HCT116 (cell line): ENCODE results near the gene PYGB. TPM values are rescaled to one million over a fixed set of nuclear protein-coding genes. Genes with fewer than 3 reads are reported as not detected.

ENCODE experiments used
- ATAC-seq: fragments of 200-7000 bp; cut with Tn5 transposase; 2 replicates; pipeline ENCODE4 v1.9.1; 2020; ENCODE audit warnings: mild to moderate bottlenecking, moderate library complexity
- BruUV-seq: library from RNA; stranded (reverse); fragments of 400-500 nt; replicated peaks from 2 replicates; lab custom pipeline; 2021; lab: Mats Ljungman, UMichigan
- CTCF ChIA-PET: fragments of 300-600 bp; sonication (Branson Sonifier 250); formaldehyde crosslinking; loops from one replicate; lab custom pipeline; 2021; ENCODE audit warnings: antibody characterized with exemption; lab: Charles Lee
- POLR2A ChIA-PET: fragments of 300-600, 350-600 bp; sonication (Branson Sonifier 250); formaldehyde crosslinking; loops from one replicate; lab custom pipeline; 2021; ENCODE audit warnings: antibody characterized with exemption; lab: Charles Lee
- RAD21 ChIA-PET, 2 experiments: fragments of 300-600 bp; sonication (Branson Sonifier 250); formaldehyde crosslinking; loops; one replicate each; lab custom pipeline; 2023; ENCODE audit warnings: low total read pairs in 2 of 2; ENCODE audit not compliant: uncharacterized antibody in 2 of 2, unreplicated experiment in 2 of 2, low non-redundant PET in 1 of 2; lab: Charles Lee
- DNase-seq: peaks from one replicate; pipeline ENCODE4 v3.0.0-alpha.2; 2010; ENCODE audit warnings: low read depth, low spot score
- H2AFZ ChIP-seq: fragments of 200-600 bp; shearing (Covaris generic), sonication (generic); 2 replicates; pipeline ENCODE4 v1.6.1; 2017; ENCODE audit warnings: low read depth, mixed run types, mixed read lengths, antibody characterized with exemption, low read length; ENCODE audit not compliant: poor library complexity, severe bottlenecking
- H3K27ac ChIP-seq: 2 replicates; pipeline ENCODE4 v1.5.1; 2012; ENCODE audit warnings: low read depth, low read length
- H3K27me3 ChIP-seq: fragments of 200-600 bp; sonication (generic); 2 replicates; pipeline ENCODE4 v1.6.1; 2016; ENCODE audit warnings: mixed run types, low read length, mixed read lengths; ENCODE audit not compliant: insufficient read depth
- H3K36me3 ChIP-seq, 2 experiments: fragments of 200-500 bp in 1 of 2; fragments of 200-600 bp in 1 of 2; sonication (Bioruptor generic) in 1 of 2; sonication (generic) in 1 of 2; 2 replicates each; pipeline versions ENCODE4 v1.5.1 to v1.6.1; 2014 to 2016; ENCODE audit warnings: low read length in 2 of 2, inconsistent platforms in 1 of 2, mixed read lengths in 1 of 2, mixed run types in 1 of 2; ENCODE audit not compliant: insufficient read depth in 2 of 2, control insufficient read depth in 1 of 2
- H3K4me1 ChIP-seq, 2 experiments: fragments of 200-600 bp in 1 of 2; sonication (generic) in 1 of 2; 2 replicates each; pipeline versions ENCODE4 v1.5.1 to v1.6.1; 2012 to 2017; ENCODE audit warnings: low read length in 2 of 2, inconsistent platforms in 1 of 2, mild to moderate bottlenecking in 1 of 2, mixed read lengths in 1 of 2, mixed run types in 1 of 2, moderate library complexity in 1 of 2; ENCODE audit not compliant: insufficient read depth in 2 of 2, control insufficient read depth in 1 of 2
- H3K4me2 ChIP-seq: fragments of 200-600 bp; sonication (generic); 2 replicates; pipeline ENCODE4 v1.6.1; 2017; ENCODE audit warnings: mixed run types, low read length, mixed read lengths
- H3K4me3 ChIP-seq, 2 experiments: fragments of 200-600 bp in 1 of 2; sonication (generic) in 1 of 2; replicated peaks in 1 of 2; 2 replicates each; pipeline ENCODE4 v1.5.1; 2011 to 2016; ENCODE audit warnings: low read length in 2 of 2, control low read depth in 1 of 2, low read depth in 1 of 2, mild to moderate bottlenecking in 1 of 2, mixed read lengths in 1 of 2, mixed run types in 1 of 2
- H3K79me2 ChIP-seq: fragments of 200-600 bp; sonication (generic); 2 replicates; pipeline ENCODE4 v1.6.1; 2017; ENCODE audit warnings: mild to moderate bottlenecking, mixed run types, low read length, moderate library complexity, mixed read lengths; ENCODE audit not compliant: insufficient read depth
- H3K9ac ChIP-seq: fragments of 200-600 bp; sonication (generic); 2 replicates; pipeline ENCODE4 v1.6.1; 2016; ENCODE audit warnings: low read length, mixed read lengths
- H3K9me2 ChIP-seq: fragments of 200-600 bp; sonication (generic), shearing (Covaris generic); 2 replicates; pipeline ENCODE4 v1.6.1; 2017; ENCODE audit warnings: mixed run types, mild to moderate bottlenecking, moderate library complexity; ENCODE audit not compliant: insufficient read depth
- H3K9me3 ChIP-seq, 2 experiments: fragments of 200-500 bp in 1 of 2; fragments of 200-600 bp in 1 of 2; sonication (Bioruptor generic) in 1 of 2; sonication (generic) in 1 of 2; 2 replicates each; pipeline ENCODE4 v1.6.1; 2014 to 2017; ENCODE audit warnings: low read length in 2 of 2, mixed read lengths in 2 of 2, inconsistent platforms in 1 of 2, low read depth in 1 of 2, mild to moderate bottlenecking in 1 of 2, mixed run types in 1 of 2, moderate library complexity in 1 of 2; ENCODE audit not compliant: control insufficient read depth in 1 of 2, insufficient read depth in 1 of 2
- H4K20me1 ChIP-seq: fragments of 200-600 bp; sonication (generic), shearing (Covaris generic); 2 replicates; pipeline ENCODE4 v1.6.1; 2017; ENCODE audit warnings: mixed run types, mild to moderate bottlenecking, moderate library complexity; ENCODE audit not compliant: insufficient read depth
- CBX3 ChIP-seq: IDR thresholded peaks from 2 replicates; pipeline ENCODE4 v1.6.1; 2012; ENCODE audit warnings: low read depth
- EGR1 ChIP-seq: IDR thresholded peaks from 2 replicates; pipeline ENCODE4 v1.6.1; 2012; ENCODE audit warnings: low read depth
- FOSL1 ChIP-seq: IDR thresholded peaks from 2 replicates; pipeline ENCODE4 v1.6.1; 2012; ENCODE audit warnings: low read depth
- JUND ChIP-seq: IDR thresholded peaks from 2 replicates; pipeline ENCODE4 v1.6.1; 2012
- POLR2A ChIP-seq: IDR thresholded peaks from 2 replicates; pipeline ENCODE4 v1.7.0; 2011; ENCODE audit warnings: borderline replicate concordance; ENCODE audit not compliant: insufficient read depth, insufficient read length; ENCODE audit errors: extremely low read depth
- POLR2AphosphoS5 ChIP-seq: IDR thresholded peaks from 2 replicates; pipeline ENCODE4 v1.6.1; 2011; ENCODE audit warnings: mild to moderate bottlenecking, low read depth, low read length, moderate library complexity
- SIN3A ChIP-seq: IDR thresholded peaks from 2 replicates; pipeline ENCODE4 v1.6.1; 2012; ENCODE audit warnings: low read depth
- SP1 ChIP-seq: IDR thresholded peaks from 2 replicates; pipeline ENCODE4 v1.6.1; 2012; ENCODE audit warnings: low read depth
- TCF7L2 ChIP-seq: IDR thresholded peaks from 2 replicates; pipeline ENCODE4 v1.7.0; 2011; ENCODE audit warnings: borderline replicate concordance, inconsistent platforms; ENCODE audit not compliant: insufficient read depth, insufficient read length; ENCODE audit errors: extremely low read depth
- ZNF274 ChIP-seq: fragments of 200-500 bp; sonication (Bioruptor generic); IDR thresholded peaks from 2 replicates; pipeline ENCODE4 v1.6.1; 2014; ENCODE audit warnings: mild to moderate bottlenecking, low read depth, low read length, inconsistent platforms
- intact Hi-C: fragments of 100-400 bp; cut with micrococcal nuclease; formaldehyde crosslinking; loops from 2 replicates; pipeline ENCODE4 v1.10.0; 2022
- total RNA-seq: library from RNA; stranded (reverse); gene quantifications from one replicate; pipeline ENCODE4 v1.2.1, GENCODE V29; 2021; ENCODE audit not compliant: unreplicated experiment
- TF ChIP-seq, protein P1 (sequence below): IDR thresholded peaks from 2 replicates; pipeline ENCODE4 v1.6.1; 2011; ENCODE audit warnings: mild to moderate bottlenecking, low read length, moderate library complexity; ENCODE audit not compliant: insufficient replicate concordance; ENCODE audit errors: extremely low read depth
- TF ChIP-seq, protein P2 (sequence below): IDR thresholded peaks from 2 replicates; pipeline ENCODE4 v1.6.1; 2012

PYGB gene
- total RNA-seq, 1 experiment from 2014 or later, result 87.8 TPM

DNA sequence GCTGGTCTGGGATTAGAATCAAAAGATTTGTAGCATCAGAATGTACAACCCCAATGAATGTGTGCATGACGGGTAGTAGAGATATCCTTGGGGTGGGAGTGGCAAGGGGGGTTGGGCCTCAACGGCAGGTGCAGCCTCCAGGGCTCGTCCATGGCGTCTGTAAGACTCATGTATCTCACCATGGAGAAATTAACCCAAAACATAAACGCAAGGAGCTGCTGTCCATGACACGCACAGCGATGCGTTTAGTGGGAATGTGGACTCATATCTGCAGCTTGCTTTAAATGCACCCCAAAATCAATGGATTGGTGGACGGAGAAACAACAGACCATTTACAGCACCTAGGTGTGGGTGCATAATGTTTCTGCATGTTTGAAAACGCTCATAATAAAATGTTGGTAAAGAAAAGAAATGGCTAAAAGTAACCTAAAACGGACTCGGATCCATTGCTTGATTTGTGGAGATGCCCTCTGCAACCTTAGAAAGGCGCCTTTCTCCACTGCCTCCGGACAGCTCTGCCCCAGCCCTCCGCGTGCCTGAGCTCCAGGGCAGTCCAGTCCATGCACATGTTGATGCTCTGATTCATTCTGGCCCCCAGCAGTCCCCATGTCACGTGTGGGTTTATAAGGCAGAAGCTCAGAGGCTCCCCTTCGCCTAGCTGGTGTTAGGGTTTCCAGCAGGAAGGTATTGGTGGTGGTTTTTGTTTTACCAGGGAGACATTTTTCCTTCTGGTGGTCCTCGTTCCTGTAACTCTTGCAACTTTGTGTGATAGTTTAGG, 24.5 kb downstream of the PYGB start:
- ATAC-seq (no peak), DNase-seq (no peak)
- RAD21 ChIA-PET, result no interaction called here
- POLR2A ChIA-PET, result no interaction called here
- H4K20me1 ChIP-seq, result 0 out of 2 replicates have a peak, but pooled peaks cover 5% of the 10 kb centered on the region
- H3K4me3 ChIP-seq, result no peak overlapping the region
- H3K79me2 ChIP-seq, result no peaks in the 10 kb centered on the region
- intact Hi-C loops, result no loop called here
- TSS peak; percentile 12 for BruUV-seq
- H2AFZ ChIP-seq, result no peak overlapping the region
- no peaks in the 10 kb centered on the region for H3K4me1 ChIP-seq
- CTCF ChIA-PET, result no interaction called here
- no peaks in the 10 kb centered on the region for H3K9me2 ChIP-seq
- no peak overlapping the region for H3K27ac ChIP-seq
- H3K4me2 ChIP-seq, result no peak overlapping the region
- TF ChIP-seq, protein P1, sequence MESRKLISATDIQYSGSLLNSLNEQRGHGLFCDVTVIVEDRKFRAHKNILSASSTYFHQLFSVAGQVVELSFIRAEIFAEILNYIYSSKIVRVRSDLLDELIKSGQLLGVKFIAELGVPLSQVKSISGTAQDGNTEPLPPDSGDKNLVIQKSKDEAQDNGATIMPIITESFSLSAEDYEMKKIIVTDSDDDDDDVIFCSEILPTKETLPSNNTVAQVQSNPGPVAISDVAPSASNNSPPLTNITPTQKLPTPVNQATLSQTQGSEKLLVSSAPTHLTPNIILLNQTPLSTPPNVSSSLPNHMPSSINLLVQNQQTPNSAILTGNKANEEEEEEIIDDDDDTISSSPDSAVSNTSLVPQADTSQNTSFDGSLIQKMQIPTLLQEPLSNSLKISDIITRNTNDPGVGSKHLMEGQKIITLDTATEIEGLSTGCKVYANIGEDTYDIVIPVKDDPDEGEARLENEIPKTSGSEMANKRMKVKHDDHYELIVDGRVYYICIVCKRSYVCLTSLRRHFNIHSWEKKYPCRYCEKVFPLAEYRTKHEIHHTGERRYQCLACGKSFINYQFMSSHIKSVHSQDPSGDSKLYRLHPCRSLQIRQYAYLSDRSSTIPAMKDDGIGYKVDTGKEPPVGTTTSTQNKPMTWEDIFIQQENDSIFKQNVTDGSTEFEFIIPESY, result no peak
- no peak for TF ChIP-seq TCF7L2
- no peak for TF ChIP-seq CBX3
- no peak for TF ChIP-seq POLR2A
- no peak for TF ChIP-seq SP1
- peaks cover 2 to 9% of the 10 kb centered on the region in 2 experiments; a peak in 2 of 4 replicates for H3K36me3 ChIP-seq
- no peak overlapping the region for H3K9ac ChIP-seq
- no peaks in the 10 kb centered on the region for H3K9me3 ChIP-seq
- H3K27me3 ChIP-seq, result no peaks in the 10 kb centered on the region

DNA sequence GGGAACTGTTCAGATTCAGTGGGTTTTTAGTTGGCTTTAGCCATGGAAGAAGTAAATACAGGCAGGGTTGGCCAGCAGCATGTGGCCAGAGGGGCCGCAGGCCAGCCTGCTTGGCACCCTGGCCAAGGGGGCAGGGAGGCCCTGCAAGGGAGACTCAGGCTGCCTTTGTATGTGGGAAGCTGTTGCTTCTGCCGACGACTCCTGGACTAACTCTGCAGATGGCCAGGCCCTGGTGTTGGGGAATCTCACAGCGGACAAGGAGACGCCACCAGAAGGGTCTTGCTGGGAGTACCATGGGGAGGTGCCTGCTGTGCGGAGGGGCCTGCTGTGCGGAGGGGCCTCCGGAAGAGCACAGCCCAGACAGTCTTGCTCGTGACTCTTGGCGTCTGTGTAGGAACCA, 25.2 kb downstream of the PYGB start:
- Histone ChIP-seq H3K9me3 (no peaks in the 10 kb centered on the region), H3K9me2 (no peaks in the 10 kb centered on the region), H3K9ac (no peak overlapping the region), H3K27ac (no peak overlapping the region), H3K4me1 (no peaks in the 10 kb centered on the region), H3K79me2 (no peaks in the 10 kb centered on the region), H4K20me1 (0 out of 2 replicates have a peak, but pooled peaks cover 5% of the 10 kb centered on the region), H3K27me3 (no peaks in the 10 kb centered on the region), H3K36me3 (peaks cover 2 to 9% of the 10 kb centered on the region in 2 experiments; a peak in 2 of 4 replicates), H3K4me3 (no peak overlapping the region), H2AFZ (no peak overlapping the region), H3K4me2 (no peak overlapping the region)
- intact Hi-C loops, result no loop called here
- no TSS peak for BruUV-seq
- ChIA-PET RAD21 (no interaction called here), CTCF (no interaction called here), POLR2A (no interaction called here)
- ATAC-seq, result no peak
- TF ChIP-seq POLR2AphosphoS5 (no peak), FOSL1 (no peak), ZNF274 (no peak), SIN3A (no peak), EGR1 (no peak), SP1 (no peak), POLR2A (no peak), JUND (no peak)
- TF ChIP-seq, protein P2, sequence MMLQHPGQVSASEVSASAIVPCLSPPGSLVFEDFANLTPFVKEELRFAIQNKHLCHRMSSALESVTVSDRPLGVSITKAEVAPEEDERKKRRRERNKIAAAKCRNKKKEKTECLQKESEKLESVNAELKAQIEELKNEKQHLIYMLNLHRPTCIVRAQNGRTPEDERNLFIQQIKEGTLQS, result no peak
- no peak for DNase-seq
